Right lobe of liver (tissue), 4 donors: Measurements from ENCODE around the gene HSPB9.

Experiments
- CTCF ChIP-seq, 4 donors: fragments of 200-600 bp in 3 of 4; fragments of 450-650 bp in 1 of 4; IDR thresholded peaks; one replicate each; pipeline versions ENCODE4 v1.5.1 to v1.8.0; 2016 to 2022; ENCODE audit warnings: antibody characterized with exemption in 4 of 4, mild to moderate bottlenecking in 2 of 4
- POLR2A ChIP-seq: fragments of 450-650 bp; IDR thresholded peaks from one replicate; pipeline ENCODE4 v1.6.1; 2017; ENCODE audit warnings: antibody characterized with exemption, mild to moderate bottlenecking
- donor health status: DM: no; HTN: no; CAD: no.
- donor health status: DM: no; HTN: no; CAD: no.
- donor health status: DM: no; HTN: yes; CAD: no.

GRCh38 chr17:42079541-42079940 lies 43.1 kb upstream of the HSPB9 start:
- TF ChIP-seq CTCF (IDR thresholded peaks at IDR 0.05) (no peak), POLR2A (no peak)
